Cardiac fibroblast (primary cell): ENCODE data around the gene ROR2.
A peak's percentile ranks its signal among the peaks of the same experiment; 100 is the strongest.

Experiments used
- DNase-seq, 2 donors: peaks; one replicate each; pipeline versions ENCODE4 v3.0.0 to v3.0.0-alpha.2; 2010; ENCODE audit warnings: low read depth in 2 of 2
- H3K4me3 ChIP-seq, 2 donors: replicated peaks in 1 of 2; 1 replicate in 1 of 2; 2 replicates in 1 of 2; pipeline ENCODE4 v1.5.1; 2011; ENCODE audit warnings: low read depth in 2 of 2, low read length in 2 of 2, mild to moderate bottlenecking in 2 of 2, moderate library complexity in 1 of 2
- CTCF ChIP-seq: IDR thresholded peaks from one replicate; pipeline ENCODE4 v1.5.1; 2011; ENCODE audit warnings: low read depth, mild to moderate bottlenecking, low read length, inconsistent platforms

ROR2 gene

GRCh38 chr9:91963711-91964240, 13.7 kb upstream of the ROR2 start:
- H3K4me3 ChIP-seq: no peak overlapping the region
- no peak for DNase-seq
- no peak for TF ChIP-seq CTCF

DNA sequence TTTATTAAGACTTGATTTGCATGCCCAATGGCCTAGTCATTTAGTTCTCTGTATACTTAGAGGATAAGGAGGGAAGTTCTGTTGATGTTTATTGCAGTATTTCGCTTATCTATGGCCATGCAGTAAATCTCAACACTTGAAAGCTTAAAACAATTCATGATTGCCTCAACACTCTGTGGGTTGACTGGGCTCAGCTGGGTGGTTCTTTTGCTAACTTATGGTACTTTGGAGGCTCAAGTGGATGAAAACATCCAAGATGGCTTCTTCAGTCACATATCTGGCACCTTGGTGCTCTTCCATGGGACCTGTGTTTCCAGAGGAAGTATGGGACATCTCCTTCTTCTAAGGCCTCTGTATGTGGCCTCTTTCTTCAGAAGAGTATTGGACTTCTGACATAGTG, 10.3 kb upstream of the ROR2 start:
- DNase-seq: no peak
- no peak for TF ChIP-seq CTCF
- H3K4me3 ChIP-seq: no peak overlapping the region

DNA sequence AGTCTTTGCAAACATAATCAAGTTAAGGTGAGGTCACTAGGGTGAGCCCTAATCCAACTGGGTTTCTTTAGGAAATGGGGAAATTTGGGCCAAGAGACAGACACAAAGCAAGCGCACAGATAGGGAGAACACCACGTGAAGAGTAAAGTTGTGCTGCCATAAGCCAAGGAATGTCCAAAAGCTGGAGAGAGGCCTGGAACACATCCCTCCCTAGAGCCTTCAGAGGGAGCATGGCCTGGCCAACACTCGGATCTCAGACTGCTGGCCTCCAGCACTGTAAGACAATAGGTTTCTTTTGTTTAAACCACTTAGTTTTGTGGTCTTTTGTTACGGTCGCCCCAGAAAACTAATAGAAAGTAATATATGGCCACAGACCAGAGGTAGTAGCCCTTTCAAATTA, 8.1 kb upstream of the ROR2 start:
- H3K4me3 ChIP-seq: no peak overlapping the region
- TF ChIP-seq CTCF: no peak
- peak in 1 of 2 donors; percentile 52 for DNase-seq

DNA sequence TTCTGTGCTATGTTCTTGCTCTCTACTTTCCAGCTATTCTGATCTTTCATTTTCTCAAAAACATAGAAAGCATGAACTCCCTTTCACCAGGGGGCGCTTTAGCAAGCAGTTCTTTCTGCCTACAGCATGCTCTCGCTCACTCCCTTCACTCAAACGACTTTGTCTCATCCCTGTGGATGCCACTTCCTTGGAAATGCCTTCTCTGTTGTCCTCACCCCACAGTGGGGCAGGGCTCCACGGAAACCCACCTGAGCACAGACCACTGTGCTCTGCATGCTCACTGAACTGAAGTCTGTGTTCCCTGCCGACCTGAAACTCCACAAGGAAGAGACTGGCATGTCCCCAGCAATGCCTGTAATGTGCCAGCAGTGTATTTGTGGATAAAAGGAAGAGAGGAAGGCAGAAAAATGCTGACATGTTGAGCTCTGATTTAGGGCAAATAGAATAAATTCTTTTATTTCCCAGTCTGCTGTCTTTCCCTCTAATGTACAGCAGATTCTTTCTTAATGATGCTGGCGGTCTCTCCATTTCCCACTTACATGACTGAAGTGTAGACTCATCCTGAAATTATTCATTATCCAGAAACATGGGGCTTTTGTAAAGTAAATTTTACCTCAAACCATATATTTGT, 4.9 kb upstream of the ROR2 start:
- H3K4me3 ChIP-seq: peak overlapping the region in 1 of 2 donors; percentile 16
- DNase-seq: peak; percentile 70 to 78
- peak; percentile 71 for TF ChIP-seq CTCF

DNA sequence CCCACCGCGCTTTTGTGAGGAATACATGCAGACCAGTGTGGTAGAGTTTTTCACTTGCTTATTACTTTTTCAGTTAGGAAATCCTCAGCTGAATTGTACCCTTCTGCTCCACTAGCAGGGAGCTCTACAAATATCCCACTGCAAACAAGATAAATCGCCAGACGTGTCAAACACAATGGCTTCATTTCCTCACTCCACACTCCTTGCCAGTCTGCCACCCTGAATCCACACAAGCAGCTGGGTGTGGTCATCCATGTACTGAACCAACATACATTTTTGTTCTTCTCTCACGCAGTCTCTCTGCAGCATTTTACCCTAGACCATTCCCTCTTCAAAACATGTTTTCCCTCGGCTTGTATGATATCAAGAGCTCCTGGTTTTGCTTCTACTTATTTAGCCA, 3.7 kb upstream of the ROR2 start:
- DNase-seq: no peak
- no peak for TF ChIP-seq CTCF
- no peak overlapping the region for H3K4me3 ChIP-seq

DNA sequence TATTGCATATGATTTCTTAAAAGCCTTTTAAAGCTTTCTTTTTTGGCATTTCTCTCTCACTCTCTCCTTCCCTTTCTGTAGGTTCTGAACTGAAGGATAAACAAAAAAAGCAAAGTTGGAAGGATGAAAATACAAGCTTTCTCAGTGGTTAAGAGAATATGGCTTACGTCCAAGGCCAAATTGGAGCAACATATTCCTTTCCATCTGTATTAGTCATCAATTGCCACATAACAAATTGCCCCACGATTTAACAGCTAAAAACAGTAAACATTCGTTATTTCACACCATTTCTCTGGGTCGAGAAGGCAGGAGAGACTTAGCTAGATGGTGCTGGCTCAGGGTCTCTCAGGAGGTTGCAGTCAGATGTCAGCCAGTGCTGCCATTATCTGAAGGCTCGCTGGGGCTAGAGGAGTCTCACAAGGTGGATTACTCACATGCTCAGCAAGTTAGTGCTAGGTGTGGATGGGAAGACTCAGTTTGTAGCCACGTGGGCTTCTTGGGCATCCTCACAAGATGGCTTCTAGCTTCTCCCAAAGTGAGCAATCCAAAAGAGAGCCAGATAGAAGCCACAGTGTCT, 2.0 kb upstream of the ROR2 start:
- no peak for TF ChIP-seq CTCF
- H3K4me3 ChIP-seq: no peak overlapping the region
- DNase-seq: peak; percentile 49 to 59
